Measurements from ENCODE around the gene TBX6. TPM values are rescaled to one million over a fixed set of nuclear protein-coding genes. Genes with fewer than 3 reads are reported as not detected.

TBX6 gene
- total RNA-seq, 1 experiment from 2014 or later, result 5.1 TPM

GRCh38 chr16:30087181-30087898 is 4.4 kb downstream of the TBX6 start:
- ChIA-PET CTCF (interaction anchor here (0.6 to 2.0 kb wide), 4 partner anchors 25 to 327 kb away, joined by 3 to 10 read pairs (median 7); no protein-coding TSS in a partner anchor), POLR2A (interaction anchor here (0.6 kb wide), 1 partner anchor 272 kb away, joined by 10 read pairs; no protein-coding TSS in a partner anchor)
- no peak for ATAC-seq
- no peaks in the 10 kb centered on the region for H3K27me3 Mint-ChIP-seq (ENCODE audit: low read depth)
- no peak overlapping the region for H3K4me3 Mint-ChIP-seq
- peaks cover 8% of the 10 kb centered on the region for H3K4me1 Mint-ChIP-seq
- peaks cover 27% of the 10 kb centered on the region for H3K36me3 Mint-ChIP-seq
- TF ChIP-seq RORB (CRISPR knock-in tag; IDR thresholded peaks at IDR 0.05), result no peak
- TF ChIP-seq ZNF121 (CRISPR knock-in tag; IDR thresholded peaks at IDR 0.05), result peak; percentile 91
- no peak for TF ChIP-seq OVOL2 (CRISPR knock-in tag; IDR thresholded peaks at IDR 0.05; ENCODE audit: borderline replicate concordance)
- H3K27ac Mint-ChIP-seq, result no peak overlapping the region
- no peak for DNase-seq (ENCODE audit: low spot score)
- H3K9me3 Mint-ChIP-seq, result peaks cover 4% of the 10 kb centered on the region; the same call in 1 of the 2 replicates

GRCh38 chr16:30086291-30087140 is 5.2 kb downstream of the TBX6 start:
- Mint-ChIP-seq H3K27ac (no peak overlapping the region), H3K36me3 (peaks cover 34% of the 10 kb centered on the region), H3K4me3 (no peak overlapping the region), H3K4me1 (peaks cover 8% of the 10 kb centered on the region; the same call in 1 of the 2 replicates), H3K9me3 (peaks cover 4% of the 10 kb centered on the region; the same call in 1 of the 2 replicates), H3K27me3 (ENCODE audit: low read depth) (no peaks in the 10 kb centered on the region)
- POLR2A ChIA-PET, result no interaction called here
- DNase-seq (ENCODE audit: low spot score) (no peak), ATAC-seq (no peak)
- CTCF ChIA-PET, result interaction anchor here (2.0 kb wide), 1 partner anchor 26 kb away, joined by 10 read pairs; no protein-coding TSS in a partner anchor
- TF ChIP-seq ELF4 (CRISPR knock-in tag; IDR thresholded peaks at IDR 0.05; ENCODE audit: low read depth) (no peak), GRHL2 (CRISPR knock-in tag; IDR thresholded peaks at IDR 0.05; ENCODE audit: insufficient replicate concordance, severe bottlenecking) (no peak), E2F5 (CRISPR knock-in tag; IDR thresholded peaks at IDR 0.05) (no peak), OVOL2 (CRISPR knock-in tag; IDR thresholded peaks at IDR 0.05; ENCODE audit: borderline replicate concordance) (no peak), ETV6 (CRISPR knock-in tag; IDR thresholded peaks at IDR 0.05) (no peak), JAZF1 (CRISPR knock-in tag; IDR thresholded peaks at IDR 0.05) (no peak), ZNF512 (CRISPR knock-in tag; IDR thresholded peaks at IDR 0.05; ENCODE audit: borderline replicate concordance) (no peak), TCF7 (CRISPR knock-in tag; IDR thresholded peaks at IDR 0.05; ENCODE audit: low read depth) (no peak), SOX15 (CRISPR knock-in tag; IDR thresholded peaks at IDR 0.05) (no peak), RORB (CRISPR knock-in tag; IDR thresholded peaks at IDR 0.05) (no peak), MLX (CRISPR knock-in tag; IDR thresholded peaks at IDR 0.05) (no peak), STAT6 (CRISPR knock-in tag; conservative IDR thresholded peaks at IDR 0.05; ENCODE audit: low read depth) (no peak), ZBTB43 (CRISPR knock-in tag; IDR thresholded peaks at IDR 0.05) (no peak), NFATC4 (CRISPR knock-in tag; IDR thresholded peaks at IDR 0.05) (no peak), HMGA2 (CRISPR knock-in tag; IDR thresholded peaks at IDR 0.05) (no peak), ZNF219 (CRISPR knock-in tag; IDR thresholded peaks at IDR 0.05; ENCODE audit: borderline replicate concordance) (no peak), ZNF671 (CRISPR knock-in tag; IDR thresholded peaks at IDR 0.05) (no peak), ZNF138 (CRISPR knock-in tag; conservative IDR thresholded peaks at IDR 0.05) (no peak), NR3C1 (CRISPR knock-in tag; conservative IDR thresholded peaks at IDR 0.05; ENCODE audit: low read depth) (no peak), ZNF423 (CRISPR knock-in tag; IDR thresholded peaks at IDR 0.05) (no peak)

Data from WTC11 (cell line).